Measurements from ENCODE around the gene CRAT.

Gene CRAT

GRCh38 chr9:129111528-129112151 lies 1.0 kb upstream of the CRAT start:
- in situ Hi-C loops (cut with MboI; ENCODE audit: low sequenced_read_pairs) = no loop called here
- H3K9me3 ChIP-seq = no peaks in the 10 kb centered on the region
- H3K4me1 ChIP-seq = peaks cover 10% of the 10 kb centered on the region
- peak overlapping the region; percentile 95 for H3K4me3 ChIP-seq
- no peaks in the 10 kb centered on the region for H3K36me3 ChIP-seq (replicated peaks)
- H3K27me3 ChIP-seq (ENCODE audit: low read depth) = no peaks in the 10 kb centered on the region
- DNase-seq (ENCODE audit: low spot score in 2 of 2) = peak; percentile 11 to 67

DNA sequence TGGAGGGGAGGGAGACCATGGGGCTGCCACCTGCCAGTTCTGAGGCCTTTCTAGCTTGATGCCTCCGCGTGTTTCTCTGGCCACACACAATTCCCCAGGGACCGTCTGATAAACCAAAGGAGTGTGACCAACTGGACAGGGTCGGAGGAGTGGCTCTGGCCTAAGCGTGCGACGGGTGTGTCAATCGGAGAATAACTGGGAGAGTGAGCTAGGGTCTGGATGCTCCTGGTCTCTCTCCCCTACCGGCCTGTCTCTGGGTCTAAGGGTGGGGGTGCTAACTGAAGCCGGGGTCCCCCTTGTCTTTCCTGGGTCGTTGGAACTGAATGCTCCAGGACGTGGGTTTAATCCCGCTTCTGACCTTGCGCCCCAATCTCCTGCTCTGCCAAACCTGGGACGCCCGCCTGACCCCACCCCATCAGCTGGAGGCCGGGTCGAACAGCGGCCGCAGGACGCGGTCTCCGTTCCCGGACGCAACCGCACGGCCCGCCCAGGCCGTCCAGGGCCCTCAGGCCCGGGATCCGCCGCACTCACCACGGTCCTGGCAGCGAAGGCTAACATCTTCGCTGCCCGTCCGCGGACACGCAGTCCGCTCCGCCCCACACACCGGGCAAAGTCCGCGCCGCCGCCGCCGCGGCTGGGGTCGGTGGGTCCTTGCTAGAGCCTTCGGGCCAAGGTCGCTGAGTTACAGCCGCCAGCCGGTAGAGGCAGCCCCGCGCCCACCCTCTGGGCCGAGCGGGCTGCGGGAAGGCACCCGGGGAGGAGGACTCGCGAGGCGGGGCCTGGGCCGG lies 447 bp downstream of the CRAT start:
- peak overlapping the region; percentile 95 for H3K4me3 ChIP-seq
- H3K4me1 ChIP-seq = peaks cover 10% of the 10 kb centered on the region
- H3K36me3 ChIP-seq (replicated peaks) = no peaks in the 10 kb centered on the region
- in situ Hi-C loops (cut with MboI; ENCODE audit: low sequenced_read_pairs) = no loop called here
- peak; percentile 13 to 29 for DNase-seq (ENCODE audit: low spot score in 2 of 2)
- H3K27me3 ChIP-seq (ENCODE audit: low read depth) = no peaks in the 10 kb centered on the region
- H3K9me3 ChIP-seq = no peaks in the 10 kb centered on the region

- DNase-seq (ENCODE audit: low spot score in 2 of 2) = peak in 1 of 2 experiments; percentile 57
- Histone ChIP-seq H3K27me3 (ENCODE audit: low read depth) (no peaks in the 10 kb centered on the region), H3K4me3 (no peak overlapping the region), H3K9me3 (no peaks in the 10 kb centered on the region), H3K36me3 (replicated peaks) (no peaks in the 10 kb centered on the region), H3K4me1 (peaks cover 10% of the 10 kb centered on the region)
- in situ Hi-C loops (cut with MboI; ENCODE audit: low sequenced_read_pairs) = no loop called here
Measured at GRCh38 chr9:129109537-129109903, 1.1 kb downstream of the CRAT start.

DNA sequence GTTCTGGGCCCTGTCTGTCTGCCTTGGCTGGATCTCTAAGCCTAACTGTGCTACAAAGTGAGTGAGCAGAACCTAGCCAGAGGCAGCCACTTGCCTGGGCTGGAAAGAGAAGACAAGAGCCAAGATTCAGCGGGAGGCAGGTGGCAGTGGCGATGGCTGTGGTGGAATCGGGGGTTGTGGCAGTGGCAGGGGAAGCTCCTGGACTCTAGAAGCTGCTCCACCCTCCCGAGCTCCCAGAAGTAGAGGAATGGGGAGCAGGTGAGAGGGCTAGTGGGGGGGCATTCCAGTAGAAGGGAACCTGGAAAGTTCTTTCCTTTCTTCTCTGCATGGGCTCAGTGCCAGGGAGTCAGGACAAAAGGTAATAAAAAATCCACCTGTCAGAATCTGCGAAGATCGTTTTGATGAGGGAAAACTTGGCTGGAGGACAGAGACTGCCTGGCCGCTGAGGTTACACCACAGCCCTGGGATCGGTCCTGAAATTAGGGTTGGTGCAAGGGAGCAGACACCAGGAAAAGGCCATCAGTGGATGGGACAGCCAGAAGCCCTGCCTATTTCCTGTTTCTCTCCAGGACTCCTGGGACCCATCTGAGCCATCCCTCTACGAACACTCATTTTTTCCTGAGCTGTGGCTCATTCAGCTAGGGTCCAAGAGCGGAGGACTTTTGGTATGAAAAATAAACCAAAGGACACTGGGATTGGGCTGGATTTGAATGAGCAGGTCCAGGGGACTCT lies 1.6 kb downstream of the CRAT start:
- Histone ChIP-seq H3K9me3 (no peaks in the 10 kb centered on the region), H3K4me3 (no peak overlapping the region), H3K27me3 (ENCODE audit: low read depth) (no peaks in the 10 kb centered on the region), H3K36me3 (replicated peaks) (no peaks in the 10 kb centered on the region), H3K4me1 (peaks cover 10% of the 10 kb centered on the region)
- DNase-seq (ENCODE audit: low spot score in 2 of 2) = no peak
- in situ Hi-C loops (cut with MboI; ENCODE audit: low sequenced_read_pairs) = no loop called here

GRCh38 chr9:129108083-129108804 lies 2.3 kb downstream of the CRAT start:
- Histone ChIP-seq H3K36me3 (replicated peaks) (no peaks in the 10 kb centered on the region), H3K4me1 (peaks cover 10% of the 10 kb centered on the region), H3K9me3 (no peaks in the 10 kb centered on the region), H3K27me3 (ENCODE audit: low read depth) (no peaks in the 10 kb centered on the region), H3K4me3 (no peak overlapping the region)
- DNase-seq (ENCODE audit: low spot score in 2 of 2) = no peak
- in situ Hi-C loops (cut with MboI; ENCODE audit: low sequenced_read_pairs) = no loop called here

GRCh38 chr9:129107651-129108050 lies 2.9 kb downstream of the CRAT start:
- H3K4me1 ChIP-seq = peaks cover 9% of the 10 kb centered on the region
- no peaks in the 10 kb centered on the region for H3K27me3 ChIP-seq (ENCODE audit: low read depth)
- no peaks in the 10 kb centered on the region for H3K36me3 ChIP-seq (replicated peaks)
- no peak overlapping the region for H3K4me3 ChIP-seq
- in situ Hi-C loops (cut with MboI; ENCODE audit: low sequenced_read_pairs) = no loop called here
- H3K9me3 ChIP-seq = no peaks in the 10 kb centered on the region
- DNase-seq (ENCODE audit: low spot score in 2 of 2) = no peak

DNA sequence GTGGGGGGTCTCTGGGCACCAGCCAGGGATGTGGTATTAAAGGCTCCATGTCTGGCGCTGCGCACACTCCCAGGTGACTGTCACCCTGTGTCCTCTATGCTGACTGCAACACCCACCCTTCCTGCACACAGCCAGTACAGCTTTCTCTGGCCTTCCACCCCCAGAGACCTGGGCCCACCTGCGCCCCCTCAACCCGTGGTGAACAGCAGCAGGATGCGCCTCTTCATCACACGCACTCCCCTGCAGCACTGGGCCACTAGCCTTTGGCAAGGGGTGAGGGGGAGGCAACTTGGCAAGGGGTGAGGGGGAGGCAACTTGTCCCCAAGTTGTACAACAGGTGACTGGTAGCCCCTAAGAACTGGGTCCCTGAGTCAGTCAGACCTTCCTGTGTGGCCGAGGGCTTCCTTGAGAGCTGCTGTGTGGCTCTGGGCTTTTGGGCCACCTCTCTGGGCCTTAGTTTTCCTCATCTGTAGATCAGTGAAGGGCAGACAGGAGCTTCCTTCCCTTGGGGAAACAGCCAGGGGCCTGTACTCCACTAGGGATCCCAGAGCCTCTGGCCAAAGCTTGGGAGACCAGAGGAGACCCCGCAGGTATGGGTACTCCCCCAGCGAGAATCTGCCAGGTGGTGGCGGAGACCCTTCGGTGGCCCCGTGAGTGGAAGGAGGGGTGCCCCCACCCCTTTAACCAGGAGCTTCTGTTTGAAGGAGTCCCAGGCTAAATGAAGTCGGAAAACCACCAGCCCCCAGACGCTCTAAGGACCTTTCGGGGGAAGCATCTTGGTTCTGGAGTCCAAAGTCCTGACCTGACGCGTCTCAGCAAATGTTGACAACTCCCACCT lies 4.5 kb downstream of the CRAT start:
- Histone ChIP-seq H3K4me3 (no peak overlapping the region), H3K4me1 (peaks cover 3% of the 10 kb centered on the region), H3K27me3 (ENCODE audit: low read depth) (no peaks in the 10 kb centered on the region), H3K9me3 (no peaks in the 10 kb centered on the region), H3K36me3 (replicated peaks) (no peaks in the 10 kb centered on the region)
- in situ Hi-C loops (cut with MboI; ENCODE audit: low sequenced_read_pairs) = no loop called here
- no peak for DNase-seq (ENCODE audit: low spot score in 2 of 2)

DNA sequence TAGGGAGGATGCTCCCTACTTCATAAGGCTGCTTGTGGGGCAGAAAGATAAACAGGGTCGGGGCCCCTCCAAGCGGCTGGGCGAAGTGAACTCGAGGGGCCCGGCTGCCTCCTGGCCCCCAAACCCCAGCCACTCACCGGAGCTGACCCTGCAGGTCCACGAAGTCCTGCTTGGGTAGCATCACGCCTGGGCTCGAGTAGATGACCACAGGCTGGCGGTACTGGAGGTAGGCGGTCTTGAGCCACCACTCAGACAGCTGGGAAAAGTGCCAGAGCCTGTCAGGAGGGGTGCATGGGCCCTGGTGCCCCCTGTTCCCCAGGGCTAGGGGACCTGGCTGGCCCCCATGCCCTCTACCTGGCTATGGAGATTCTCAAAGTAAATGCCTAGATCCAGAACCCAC lies 6.5 kb downstream of the CRAT start:
- Histone ChIP-seq H3K4me1 (no peaks in the 10 kb centered on the region), H3K27me3 (ENCODE audit: low read depth) (no peaks in the 10 kb centered on the region), H3K9me3 (no peaks in the 10 kb centered on the region), H3K36me3 (replicated peaks) (no peaks in the 10 kb centered on the region), H3K4me3 (no peak overlapping the region)
- DNase-seq (ENCODE audit: low spot score in 2 of 2) = no peak
- in situ Hi-C loops (cut with MboI; ENCODE audit: low sequenced_read_pairs) = no loop called here

GRCh38 chr9:129103595-129103965 lies 7.0 kb downstream of the CRAT start:
- Histone ChIP-seq H3K9me3 (no peaks in the 10 kb centered on the region), H3K4me3 (no peak overlapping the region), H3K36me3 (replicated peaks) (no peaks in the 10 kb centered on the region), H3K27me3 (ENCODE audit: low read depth) (no peaks in the 10 kb centered on the region), H3K4me1 (no peaks in the 10 kb centered on the region)
- in situ Hi-C loops (cut with MboI; ENCODE audit: low sequenced_read_pairs) = no loop called here
- no peak for DNase-seq (ENCODE audit: low spot score in 2 of 2)

GRCh38 chr9:129102791-129103594 lies 7.6 kb downstream of the CRAT start:
- H3K27me3 ChIP-seq (ENCODE audit: low read depth) = no peaks in the 10 kb centered on the region
- in situ Hi-C loops (cut with MboI; ENCODE audit: low sequenced_read_pairs) = no loop called here
- no peaks in the 10 kb centered on the region for H3K4me1 ChIP-seq
- no peak overlapping the region for H3K4me3 ChIP-seq
- H3K36me3 ChIP-seq (replicated peaks) = no peaks in the 10 kb centered on the region
- peak; percentile 36 to 75 for DNase-seq (ENCODE audit: low spot score in 2 of 2)
- no peaks in the 10 kb centered on the region for H3K9me3 ChIP-seq

DNA sequence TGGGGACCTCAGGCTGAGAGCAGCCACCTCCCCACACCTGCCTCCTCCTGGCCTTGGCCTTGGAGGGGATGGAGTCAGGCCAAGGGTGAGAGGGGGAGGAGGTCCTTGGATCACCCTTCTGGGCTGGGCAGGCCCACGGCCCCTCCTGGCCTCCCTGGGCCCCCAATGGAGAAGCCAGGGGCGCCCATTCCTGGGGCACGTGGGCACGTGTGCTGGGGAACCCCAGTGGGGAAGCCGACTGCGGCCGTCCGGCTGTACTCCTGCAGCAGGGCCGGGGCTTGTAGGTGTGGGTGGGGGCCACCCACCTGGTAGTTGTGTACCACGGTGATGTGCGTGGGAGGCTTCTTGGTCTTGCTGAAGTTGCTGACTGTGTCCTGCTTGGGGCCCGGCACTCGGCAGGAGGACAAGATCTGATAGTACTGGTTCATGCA lies 8.5 kb downstream of the CRAT start:
- no peaks in the 10 kb centered on the region for H3K9me3 ChIP-seq
- no peaks in the 10 kb centered on the region for H3K4me1 ChIP-seq
- H3K36me3 ChIP-seq (replicated peaks) = no peaks in the 10 kb centered on the region
- no peak for DNase-seq (ENCODE audit: low spot score in 2 of 2)
- H3K4me3 ChIP-seq = no peak overlapping the region
- in situ Hi-C loops (cut with MboI; ENCODE audit: low sequenced_read_pairs) = no loop called here
- no peaks in the 10 kb centered on the region for H3K27me3 ChIP-seq (ENCODE audit: low read depth)

- H3K4me3 ChIP-seq = no peak overlapping the region
- DNase-seq (ENCODE audit: low spot score in 2 of 2) = no peak
- no peaks in the 10 kb centered on the region for H3K9me3 ChIP-seq
- in situ Hi-C loops (cut with MboI; ENCODE audit: low sequenced_read_pairs) = no loop called here
- H3K27me3 ChIP-seq (ENCODE audit: low read depth) = no peaks in the 10 kb centered on the region
- no peaks in the 10 kb centered on the region for H3K36me3 ChIP-seq (replicated peaks)
- H3K4me1 ChIP-seq = no peaks in the 10 kb centered on the region
Measured at GRCh38 chr9:129101279-129101678, 9.3 kb downstream of the CRAT start.

All from HAP-1 (cell line).